Suppressor macrophage treated with lipopolysaccharide for 1 hour (primary cell): ENCODE data around the gene ANO9.
"Not testable (repeated sequence)": the region's sequence is repeated elsewhere in the genome, so short reads cannot be mapped to it uniquely, and the experiment has no call there.

Source experiments
- DNase-seq, 3 donors: peaks; one replicate each; pipeline ENCODE4 v3.0.0-alpha.2; 2020 to 2022

The ANO9 gene

DNA sequence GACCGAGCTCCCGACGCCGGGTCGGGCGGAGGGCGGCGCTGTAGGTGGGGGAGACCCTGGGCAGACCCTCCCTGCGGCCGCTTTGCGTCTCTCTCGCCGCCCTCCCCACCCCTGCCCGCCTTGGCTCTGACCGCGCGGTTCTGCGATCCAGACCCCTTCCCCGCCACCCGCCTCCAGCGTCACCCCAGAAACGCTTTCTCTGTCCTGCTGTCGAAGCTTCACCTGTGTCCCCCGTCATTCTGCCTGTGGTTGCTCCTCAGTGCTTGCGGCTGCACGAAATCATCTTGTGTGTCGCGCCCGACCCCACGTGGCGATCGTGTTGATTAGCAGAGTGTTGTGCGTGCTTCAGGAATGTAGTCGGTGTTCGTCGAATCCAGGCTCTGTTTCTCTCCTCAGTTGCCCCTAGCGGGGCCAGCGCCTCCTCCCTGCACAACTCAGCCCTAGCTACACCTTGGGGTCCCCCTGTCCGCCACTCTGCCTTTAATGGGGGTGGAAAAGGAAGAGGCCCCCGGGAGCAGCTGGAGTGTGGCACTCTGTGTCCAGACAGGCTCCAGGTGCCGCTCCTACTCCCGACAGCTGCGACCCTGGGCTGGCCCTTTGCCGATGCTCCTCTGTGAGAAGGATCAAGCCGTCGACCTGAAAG lies 9.1 kb upstream of the ANO9 start:
- peak; percentile 58 to 73 (median 63) for DNase-seq

GRCh38 chr11:449889-450808 lies 8.3 kb upstream of the ANO9 start, which contains the start of gene PTDSS2:
PTDSS2 (plus strand) TSS chr11:450279; CDS start chr11:450456, 177 bp downstream.
- DNase-seq: peak; percentile 93 to 97 (median 97)

- DNase-seq: peak; percentile 93 to 99 (median 98)
Observed at GRCh38 chr11:447923-448731, 6.3 kb upstream of the ANO9 start.

- no peak for DNase-seq
Observed at GRCh38 chr11:446891-447290, 5.1 kb upstream of the ANO9 start.

DNA sequence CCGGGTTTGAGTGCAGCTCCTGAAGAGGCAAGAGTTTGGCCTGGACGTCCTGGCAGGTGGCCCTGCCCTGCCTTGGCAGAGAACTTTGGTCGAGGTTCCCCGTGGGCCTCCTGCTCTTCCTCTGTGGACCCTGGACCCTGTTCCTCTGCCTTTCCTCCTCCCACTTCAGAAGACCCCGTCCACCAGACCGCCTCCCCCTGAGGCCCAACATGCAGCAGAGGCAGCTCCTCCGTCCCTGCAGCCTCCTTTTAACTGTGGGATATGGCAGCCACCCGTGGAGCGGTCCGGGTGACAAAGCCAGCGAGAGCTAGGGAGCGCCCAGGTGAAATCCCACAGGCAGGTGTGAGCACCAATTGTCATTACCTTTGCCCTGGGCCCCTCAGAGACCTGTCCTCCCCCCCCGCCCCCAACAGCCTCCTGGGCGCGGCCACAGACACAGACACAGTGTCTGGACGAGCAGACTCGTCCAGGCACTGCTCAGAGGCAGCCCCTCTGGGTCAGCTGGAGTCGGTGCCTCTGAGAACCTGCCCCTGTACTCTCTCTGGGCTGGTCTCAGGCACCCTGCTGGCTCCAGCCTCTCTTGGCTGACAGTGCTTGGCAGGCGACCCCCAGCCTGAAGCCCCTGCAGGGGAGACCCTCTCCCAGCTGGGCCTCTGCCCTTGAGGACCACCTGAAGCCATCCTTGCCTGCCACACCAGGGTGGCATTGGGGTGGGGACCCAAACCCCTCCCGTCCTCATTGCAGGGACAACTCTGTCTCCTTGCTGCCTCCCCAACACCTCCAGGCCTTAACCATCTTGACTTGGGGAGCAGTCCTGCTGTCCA lies 4.2 kb upstream of the ANO9 start:
- DNase-seq: no peak

DNA sequence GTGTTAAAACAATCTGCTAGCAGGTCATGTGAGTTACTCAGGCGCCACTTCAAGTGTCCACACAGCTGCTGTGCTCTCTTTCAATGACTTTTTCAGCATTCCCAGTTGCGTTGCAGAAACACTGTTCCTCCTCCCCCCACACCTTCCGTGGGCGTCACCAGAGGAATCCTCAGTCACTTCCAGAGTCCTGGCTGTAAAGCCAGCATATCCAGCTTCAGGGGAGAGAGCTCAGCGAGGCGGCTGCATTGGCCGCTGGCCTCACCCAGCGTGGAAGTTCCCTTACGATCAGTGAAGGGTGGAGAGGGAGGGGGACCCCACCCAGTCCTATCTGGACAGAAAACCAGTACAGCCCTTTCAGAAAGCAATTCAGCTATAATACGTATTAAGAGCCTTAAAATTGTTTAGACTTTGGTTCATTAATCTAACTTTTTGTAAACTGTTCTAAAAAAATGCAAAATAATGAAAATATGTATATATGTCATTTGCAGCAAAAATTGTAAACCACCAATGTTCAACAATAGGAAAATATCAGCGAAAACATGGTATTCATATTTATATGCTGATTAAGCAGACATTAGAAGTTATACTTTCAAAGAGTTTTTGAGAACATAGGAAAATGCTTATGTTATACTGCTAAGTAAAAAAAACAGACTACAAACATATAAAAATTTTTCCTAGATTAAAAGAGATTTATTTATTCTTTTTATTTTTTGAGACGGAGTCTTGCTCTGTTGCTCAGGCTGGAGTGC lies 2.8 kb upstream of the ANO9 start:
- peak in 1 of 3 donors; percentile 15 for DNase-seq

DNA sequence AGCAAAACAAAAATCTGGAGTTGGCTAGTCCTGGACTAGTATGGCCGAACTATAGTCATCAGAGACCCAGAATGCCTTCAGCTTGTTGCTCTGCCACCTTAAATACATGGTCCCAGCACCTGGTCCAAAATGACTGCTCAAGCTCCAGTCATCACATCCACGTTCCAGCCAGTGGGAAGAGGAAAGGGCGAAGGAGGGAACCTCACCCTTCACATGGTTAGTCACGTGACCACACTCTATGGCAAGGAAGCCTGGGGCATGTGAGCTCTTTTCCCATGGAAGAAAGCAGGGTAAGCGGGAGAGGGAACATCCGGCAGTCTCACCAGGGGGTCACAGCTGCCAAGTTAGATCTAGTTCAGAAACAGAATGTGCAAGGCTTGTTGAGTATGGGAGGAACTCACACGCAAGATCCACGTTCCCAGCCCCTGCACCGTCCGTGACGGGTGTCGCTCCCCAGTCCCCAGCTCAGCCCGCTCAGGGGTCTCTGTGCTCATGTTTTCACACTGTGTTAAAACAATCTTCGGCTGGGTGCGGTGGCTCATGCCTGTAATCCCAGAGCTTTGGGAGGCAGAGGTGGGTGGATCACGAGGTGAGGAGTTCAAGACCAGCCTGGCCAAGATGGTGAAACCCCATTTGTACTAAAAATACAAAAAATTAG lies 1.9 kb upstream of the ANO9 start:
- DNase-seq: no peak

DNA sequence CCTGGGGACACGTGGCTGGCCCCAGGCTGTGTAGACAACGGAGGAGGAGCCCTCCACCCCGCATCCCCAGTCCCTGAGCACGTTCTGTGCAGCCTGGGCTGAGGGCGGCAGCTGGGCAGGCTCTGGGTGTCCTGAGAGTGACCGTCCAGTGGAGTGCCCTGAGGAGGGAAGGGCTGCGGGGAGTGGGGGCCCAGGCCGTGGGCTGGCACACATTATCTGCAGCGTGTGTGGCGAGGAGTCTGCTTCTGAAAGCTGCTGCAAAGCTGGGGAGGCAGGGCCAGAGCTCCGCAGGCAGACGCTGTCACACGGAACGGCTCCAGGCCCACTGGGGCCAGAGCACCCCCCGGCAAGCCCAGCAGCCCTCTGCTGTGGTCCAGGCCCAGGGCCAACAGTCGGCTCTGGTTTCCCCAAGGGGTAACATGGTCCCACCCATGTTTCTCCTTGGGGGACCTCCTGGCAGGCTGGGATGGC lies 835 bp upstream of the ANO9 start:
- DNase-seq: no peak

- no peak for DNase-seq
Observed at GRCh38 chr11:441043-441417, 781 bp downstream of the ANO9 start.

GRCh38 chr11:440065-441042 lies 1.5 kb downstream of the ANO9 start:
- peak in 2 of 3 donors; percentile 30 to 59 for DNase-seq

DNA sequence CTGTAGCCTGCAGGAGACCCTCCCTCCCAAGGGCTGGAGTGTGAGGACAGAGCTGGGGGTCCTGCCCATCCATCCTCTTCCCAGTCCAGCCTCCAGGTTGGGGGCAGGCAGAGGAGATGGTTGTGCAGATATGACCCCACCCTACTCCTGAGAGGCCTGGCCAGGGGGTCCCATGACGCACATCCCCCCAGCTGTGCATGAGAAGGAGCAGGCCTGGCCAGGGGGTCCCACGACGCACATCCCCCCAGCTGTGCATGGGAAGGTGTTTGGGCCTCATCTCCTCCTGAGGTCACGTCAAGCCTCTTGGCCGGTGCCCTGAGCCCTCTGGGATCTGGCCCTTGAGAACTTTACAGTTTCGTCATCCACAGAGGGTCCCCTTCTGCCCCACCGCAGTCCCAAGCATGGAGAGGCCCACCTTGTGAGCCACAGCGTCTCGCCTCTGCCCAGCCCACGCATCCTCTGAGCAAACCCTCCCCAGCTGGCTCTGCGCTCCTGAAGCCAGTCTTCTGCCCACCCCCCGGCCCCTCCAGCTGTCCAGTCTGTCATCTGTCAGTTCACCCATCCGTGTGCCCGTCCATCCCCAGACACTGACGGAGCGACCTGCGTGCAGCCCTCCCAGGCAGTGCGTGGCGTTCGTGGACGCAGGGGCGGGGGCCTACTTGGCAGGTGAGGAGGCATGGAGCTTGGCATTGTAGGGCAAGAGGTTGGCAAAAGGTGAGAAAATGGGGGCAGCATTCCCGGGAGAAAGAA lies 2.3 kb downstream of the ANO9 start:
- no peak for DNase-seq

DNA sequence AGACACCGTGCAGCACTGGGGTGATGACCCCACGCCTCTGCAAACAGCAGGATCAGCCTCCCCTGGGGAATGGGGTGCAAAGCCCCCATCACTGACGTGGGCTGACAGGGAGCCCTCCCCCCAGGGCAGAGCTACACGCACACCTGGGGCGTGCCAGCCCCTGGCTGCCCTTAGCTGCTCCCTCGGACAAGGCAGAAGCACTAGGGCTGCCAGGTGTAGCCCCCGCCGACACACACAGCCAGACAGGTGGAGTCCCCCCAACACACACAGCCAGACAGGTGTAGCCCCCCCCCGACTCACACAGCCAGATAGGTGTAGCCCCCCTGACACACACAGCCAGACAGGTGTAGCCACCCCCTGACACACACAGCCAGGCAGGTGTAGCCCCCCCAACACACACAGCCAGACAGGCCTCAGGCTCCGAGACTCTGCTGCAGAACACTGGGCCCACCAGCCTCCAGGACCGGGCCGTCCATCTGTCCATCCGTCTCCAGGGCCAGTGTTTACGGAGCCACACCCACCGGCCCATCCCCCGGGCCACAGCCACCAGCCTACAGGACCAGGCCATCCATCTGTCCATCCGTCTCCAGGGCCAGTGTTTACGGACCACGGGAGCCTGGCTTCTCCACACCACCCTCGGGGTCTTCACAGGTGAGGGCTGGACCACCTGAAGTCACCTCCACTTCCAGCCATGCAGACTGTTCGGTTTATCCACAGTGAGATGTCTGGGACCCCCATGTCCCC lies 3.5 kb downstream of the ANO9 start:
- DNase-seq: no peak

DNA sequence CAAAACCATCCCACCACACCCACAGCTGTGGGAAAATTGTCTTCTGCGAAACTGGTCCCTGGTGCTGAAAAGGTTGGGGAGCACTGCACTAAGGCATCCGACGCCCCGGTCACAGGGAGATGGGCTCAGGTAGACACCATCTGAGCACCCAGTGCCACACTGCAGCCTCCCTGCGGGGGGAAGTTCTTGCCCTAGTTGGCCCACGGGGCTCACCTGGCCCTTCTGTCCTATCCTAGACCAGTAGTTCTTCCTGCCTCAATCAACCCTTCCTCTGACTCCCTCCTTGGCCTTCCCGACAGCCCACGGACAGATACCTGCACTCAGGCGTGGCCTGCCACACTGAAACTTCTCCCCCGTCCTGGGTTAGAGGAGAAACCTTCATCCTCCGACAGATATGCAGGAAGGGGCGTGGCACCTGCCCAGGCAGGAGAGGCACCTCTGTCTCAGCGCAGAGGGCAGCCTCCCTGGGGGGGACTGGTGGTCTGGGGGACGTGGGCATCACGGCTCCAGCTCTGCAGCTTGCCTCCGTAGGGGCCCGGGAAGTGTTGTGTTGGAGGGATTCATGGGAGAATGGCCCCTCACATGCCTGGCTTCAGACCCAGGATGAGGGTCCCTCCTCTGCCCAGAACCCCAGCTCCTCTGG lies 4.5 kb downstream of the ANO9 start:
- no peak for DNase-seq

- DNase-seq: not testable (repeated sequence)
Observed at GRCh38 chr11:434999-435740, 6.6 kb downstream of the ANO9 start.

- no peak for DNase-seq
Observed at GRCh38 chr11:434496-434895, 7.3 kb downstream of the ANO9 start.

DNA sequence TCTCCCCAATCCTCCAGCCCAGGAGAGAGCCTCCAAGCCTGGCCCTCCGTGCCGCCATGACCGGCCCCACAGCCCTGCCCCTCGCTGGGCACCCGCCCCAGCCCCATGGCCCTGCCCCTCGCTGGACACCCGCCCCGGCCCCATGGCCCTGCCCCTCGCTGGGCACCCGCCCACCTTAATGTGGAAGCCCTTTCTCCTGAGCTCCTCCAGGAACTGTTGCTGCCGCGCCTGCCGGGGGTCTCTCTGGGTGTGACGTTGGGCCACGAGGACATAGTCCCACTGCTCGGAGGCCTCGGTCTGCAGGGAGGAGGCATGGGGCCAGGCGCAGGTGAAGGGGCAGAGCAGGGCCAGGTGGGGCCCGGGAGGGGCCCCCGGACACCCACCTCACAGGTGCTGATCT lies 8.2 kb downstream of the ANO9 start:
- no peak for DNase-seq

DNA sequence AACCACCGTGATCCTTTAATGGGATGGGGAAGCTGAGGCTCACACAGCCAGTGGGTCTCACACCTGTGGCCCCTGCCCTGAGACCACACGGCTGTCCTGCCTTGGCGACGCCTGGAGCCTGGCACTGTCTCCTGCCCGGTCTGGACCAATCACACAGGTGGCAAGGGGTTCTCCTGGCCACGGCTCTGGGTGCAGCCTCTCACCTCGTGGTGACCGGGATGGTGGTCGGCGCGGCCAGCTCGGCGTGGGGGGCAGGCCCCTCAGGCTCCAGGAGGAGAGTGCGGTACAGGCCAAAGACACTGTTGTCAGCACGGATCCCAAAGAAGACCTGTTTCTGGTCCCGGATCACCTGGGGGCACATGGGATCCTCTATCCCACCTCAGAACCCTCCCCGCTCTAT lies 8.7 kb downstream of the ANO9 start:
- DNase-seq: no peak
